Mucosa of descending colon (tissue), 3 donors: ENCODE measurements around the gene TTC21B. TPM values are rescaled to one million over a fixed set of nuclear protein-coding genes. Genes with fewer than 3 reads are reported as not detected.

ENCODE experiments used
- ATAC-seq: fragments of 200-7000 bp; cut with Tn5 transposase; one replicate; pipeline ENCODE4 v1.9.1; 2020; ENCODE audit warnings: mild to moderate bottlenecking, moderate library complexity
- DNase-seq, 3 donors: peaks; one replicate each; pipeline ENCODE4 v3.0.0-alpha.2; 2020
- H3K36me3 ChIP-seq: fragments of 200-600 bp; one replicate; pipeline ENCODE4 v1.8.0; 2021; ENCODE audit warnings: low read depth, mild to moderate bottlenecking
- H3K4me1 ChIP-seq: fragments of 200-600 bp; one replicate; pipeline ENCODE4 v1.8.0; 2021; ENCODE audit warnings: low read depth, mild to moderate bottlenecking
- H3K4me3 ChIP-seq: fragments of 200-600 bp; one replicate; pipeline ENCODE4 v1.8.0; 2021; ENCODE audit warnings: mild to moderate bottlenecking
- H3K9me3 ChIP-seq: fragments of 200-600 bp; one replicate; pipeline ENCODE4 v1.8.0; 2021; ENCODE audit warnings: mild to moderate bottlenecking
- CTCF ChIP-seq: fragments of 200-600 bp; IDR thresholded peaks from one replicate; pipeline ENCODE4 v1.8.0; 2022; ENCODE audit warnings: antibody characterized with exemption, mild to moderate bottlenecking
- intact Hi-C, 2 donors: fragments of 100-400 bp; cut with DNase I in 1 of 2; cut with micrococcal nuclease in 1 of 2; formaldehyde crosslinking; loops; one replicate each; pipeline versions ENCODE4 v1.11.0 to v1.11.1; 2022; cut with DNase I, micrococcal nuclease
- total RNA-seq, 3 donors: library from RNA; stranded (reverse); fragmentation: NEBNext Ultra II Directional in 2 of 3; extraction: Animal tissue kit (Norgen Biotek cat#: 25700) in 2 of 3; gene quantifications; one replicate each; pipeline versions ENCODE4 v1.2.1 to v1.2.4, GENCODE V29; 2021 to 2023
- donor health status: DM: no; HTN: no; CAD: no; lungs with moderate emphysema.
- donor health status: DM: no; HTN: no; CAD: no.
- donor health status: DM: no; HTN: yes; CAD: no.

Gene TTC21B
- total RNA-seq, 3 donors from 2014 or later, result 10.4 to 22.2 (median 17.2) TPM

GRCh38 chr2:165893556-165893955, 60.0 kb downstream of the TTC21B start:
- intact Hi-C loops, result no loop called here
- TF ChIP-seq CTCF, result no peak

GRCh38 chr2:165892526-165892925, 61.0 kb downstream of the TTC21B start:
- intact Hi-C loops, result no loop called here
- H3K4me1 ChIP-seq, result no peaks in the 10 kb centered on the region
- H3K36me3 ChIP-seq, result no peaks in the 10 kb centered on the region
- DNase-seq, result no peak
- no peak for ATAC-seq
- TF ChIP-seq CTCF, result no peak
- H3K9me3 ChIP-seq, result no peaks in the 10 kb centered on the region
- no peak overlapping the region for H3K4me3 ChIP-seq

More at GRCh38 chr2:165893556-165893955, 60.0 kb downstream of the TTC21B start:
- Histone ChIP-seq H3K9me3 (no peaks in the 10 kb centered on the region), H3K4me1 (no peaks in the 10 kb centered on the region), H3K4me3 (no peak overlapping the region), H3K36me3 (no peaks in the 10 kb centered on the region)
- ATAC-seq, result no peak
- DNase-seq, result no peak

GRCh38 chr2:165891943-165892342, 61.6 kb downstream of the TTC21B start:
- no peak for DNase-seq
- Histone ChIP-seq H3K36me3 (no peaks in the 10 kb centered on the region), H3K4me1 (no peaks in the 10 kb centered on the region), H3K4me3 (no peak overlapping the region), H3K9me3 (no peaks in the 10 kb centered on the region)
- intact Hi-C loops, result no loop called here
- ATAC-seq, result no peak
- no peak for TF ChIP-seq CTCF

- no peaks in the 10 kb centered on the region for H3K4me1 ChIP-seq
- DNase-seq, result no peak
- intact Hi-C loops, result no loop called here
- ATAC-seq, result no peak
- no peaks in the 10 kb centered on the region for H3K9me3 ChIP-seq
- H3K4me3 ChIP-seq, result no peak overlapping the region
- no peaks in the 10 kb centered on the region for H3K36me3 ChIP-seq
- no peak for TF ChIP-seq CTCF
These were observed 62.2 kb downstream of the TTC21B start for GRCh38 chr2:165891345-165891744.

- no peaks in the 10 kb centered on the region for H3K4me1 ChIP-seq
- ATAC-seq (no peak), DNase-seq (no peak)
- intact Hi-C loops, result loop anchor here in 1 of 2 donors (10.0 kb wide), 1 partner anchor 485 kb away; no protein-coding TSS in a partner anchor
- no peak for TF ChIP-seq CTCF
- H3K4me3 ChIP-seq, result no peak overlapping the region
- H3K36me3 ChIP-seq, result no peaks in the 10 kb centered on the region
- H3K9me3 ChIP-seq, result no peaks in the 10 kb centered on the region
These were observed 63.8 kb downstream of the TTC21B start for GRCh38 chr2:165889798-165890197.

GRCh38 chr2:165889158-165889557, 64.4 kb downstream of the TTC21B start:
- H3K4me1 ChIP-seq, result no peaks in the 10 kb centered on the region
- no peak overlapping the region for H3K4me3 ChIP-seq
- no peak for TF ChIP-seq CTCF
- intact Hi-C loops, result loop anchor here in 1 of 2 donors (10.0 kb wide), 1 partner anchor 484 kb away; no protein-coding TSS in a partner anchor
- ATAC-seq (no peak), DNase-seq (no peak)
- H3K36me3 ChIP-seq, result no peaks in the 10 kb centered on the region
- H3K9me3 ChIP-seq, result no peaks in the 10 kb centered on the region
